Esophagus (tissue), 2 donors: ENCODE measurements around the gene GMEB2. TPM values are rescaled to one million over a fixed set of nuclear protein-coding genes. Genes with fewer than 3 reads are reported as not detected.
A peak's percentile ranks its signal among the peaks of the same experiment; 100 is the strongest.
"Not testable (repeated sequence)": the region's sequence is repeated elsewhere in the genome, so short reads cannot be mapped to it uniquely, and the experiment has no call there.

Source experiments
- H3K27ac ChIP-seq, 2 donors: one replicate each; pipeline ENCODE4 v1.5.1; 2013; ENCODE audit warnings: low read depth in 2 of 2, mild to moderate bottlenecking in 2 of 2, inconsistent platforms in 1 of 2, low read length in 1 of 2, moderate library complexity in 1 of 2
- H3K27me3 ChIP-seq, 2 donors: one replicate each; pipeline ENCODE4 v1.6.1; 2013; ENCODE audit warnings: low read length in 2 of 2, control low read depth in 1 of 2, mild to moderate bottlenecking in 1 of 2; ENCODE audit not compliant: insufficient read depth in 2 of 2, control insufficient read depth in 1 of 2
- H3K36me3 ChIP-seq, 2 donors: one replicate each; pipeline ENCODE4 v1.6.1; 2013; ENCODE audit warnings: low read length in 1 of 2; ENCODE audit not compliant: control insufficient read depth in 2 of 2, insufficient read depth in 2 of 2
- H3K4me1 ChIP-seq, 2 donors: one replicate each; pipeline ENCODE4 v1.6.1; 2013; ENCODE audit warnings: low read length in 1 of 2; ENCODE audit not compliant: control insufficient read depth in 2 of 2, insufficient read depth in 2 of 2
- H3K4me3 ChIP-seq, 2 donors: one replicate each; pipeline ENCODE4 v1.5.1; 2013; ENCODE audit warnings: low read length in 2 of 2, mild to moderate bottlenecking in 2 of 2, low read depth in 1 of 2, moderate library complexity in 1 of 2
- H3K9me3 ChIP-seq, 2 donors: one replicate each; pipeline ENCODE4 v1.6.1; 2013; ENCODE audit warnings: mild to moderate bottlenecking in 2 of 2, low read depth in 1 of 2, low read length in 1 of 2, moderate library complexity in 1 of 2; ENCODE audit not compliant: control insufficient read depth in 2 of 2, insufficient read depth in 1 of 2
- WGBS, 2 donors: extraction: QIAGEN DNeasy Blood & Tissue Kit; methylation state at CpG; one replicate each; pipeline ENCODE4 v1.1.7; 2013; 5-methylcytosine and 5-hydroxymethylcytosine counted together
- polyA plus RNA-seq, 2 donors: library from polyadenylated mRNA; stranded (reverse); fragments of 200-250 nt; gene quantifications; one replicate each; pipeline ENCODE4 v1.2.3, GENCODE V29; 2013
- donor health status: healthy with polysubstance abuse.
- donor health status: Bipolar disorder and iron deficiency.

GMEB2 gene
- polyA plus RNA-seq, 2 donors, result 7.6 to 8.8 TPM

DNA sequence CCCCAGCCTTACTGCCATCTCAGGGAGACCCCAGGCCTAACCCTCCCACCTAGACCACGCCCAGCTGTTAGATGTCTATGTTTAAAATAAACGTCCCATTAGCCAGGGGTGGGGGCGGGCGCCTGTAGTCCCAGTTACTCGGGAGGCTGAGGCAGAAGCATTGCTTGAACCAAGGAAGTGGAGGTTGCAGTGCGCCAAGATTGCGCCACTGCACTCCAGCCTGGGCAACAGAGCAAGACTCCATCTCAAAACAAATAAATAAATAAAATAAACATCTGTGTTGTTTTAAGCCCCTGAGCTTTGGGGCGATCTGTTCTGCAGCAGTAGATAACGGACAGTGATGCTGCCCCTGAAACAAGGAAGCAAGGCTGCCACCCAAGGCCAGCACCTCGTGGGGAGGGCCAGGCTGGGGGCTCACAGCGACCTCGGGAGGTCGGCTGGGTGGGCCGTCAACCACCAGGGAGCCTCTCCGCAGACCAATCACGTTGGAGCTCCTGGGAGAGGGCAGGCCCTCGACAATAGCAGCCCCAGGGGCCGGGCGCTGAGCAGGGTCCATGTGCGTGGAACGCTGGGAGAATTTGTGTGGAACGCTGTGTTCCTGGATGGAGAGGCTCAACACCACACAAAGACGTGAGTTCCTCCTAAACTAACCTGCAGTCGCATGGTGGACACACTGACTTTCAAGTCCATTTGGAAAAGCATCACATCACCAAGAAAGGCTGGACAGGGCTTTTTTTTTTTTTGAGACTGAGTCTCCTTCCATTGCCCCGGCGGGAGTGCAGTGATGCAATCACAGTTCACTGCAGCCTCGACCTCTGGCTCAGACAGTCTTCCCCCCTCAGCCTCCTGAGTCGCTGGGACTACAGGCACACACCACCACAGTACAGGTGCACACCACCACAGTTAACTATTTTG is 51.8 kb downstream of the GMEB2 start:
- WGBS, 2 donors, result 70 to 72% methylated on average over 28 of the region's 28 CpGs
- Histone ChIP-seq H3K27me3 (no peaks in the 10 kb centered on the region), H3K9me3 (no peaks in the 10 kb centered on the region), H3K36me3 (peaks cover 0 to 11% of the 10 kb centered on the region in 2 donors), H3K27ac (peak overlapping the region in 1 of 2 donors; percentile 68), H3K4me1 (peaks cover 4 to 14% of the 10 kb centered on the region in 2 donors), H3K4me3 (no peak overlapping the region)

- no peaks in the 10 kb centered on the region for H3K9me3 ChIP-seq
- H3K4me3 ChIP-seq, result peak within 1 kb of the TSS; percentile 70 to 78
- 7 to 8% methylated on average over 36 to 40 of the region's 40 CpGs for WGBS, 2 donors
- H3K27me3 ChIP-seq, result no peaks in the 10 kb centered on the region
- peaks cover 4 to 14% of the 10 kb centered on the region in 2 donors for H3K4me1 ChIP-seq
- H3K36me3 ChIP-seq, result peaks cover 0 to 11% of the 10 kb centered on the region in 2 donors
- H3K27ac ChIP-seq, result peak within 1 kb of the TSS; percentile 70 to 79
Observed at GRCh38 chr20:63574156-63574828, 52.6 kb downstream of the GMEB2 start, which contains the start of gene HELZ2. Gene HELZ2 (minus strand): TSS chr20:63574239. CDS start chr20:63572385, 1,854 bp downstream.

- Histone ChIP-seq H3K9me3 (no peaks in the 10 kb centered on the region), H3K4me3 (peak overlapping the region; percentile 70 to 78), H3K27me3 (no peaks in the 10 kb centered on the region), H3K27ac (peak overlapping the region; percentile 70 to 79), H3K36me3 (peaks cover 0 to 11% of the 10 kb centered on the region in 2 donors), H3K4me1 (peaks cover 4 to 14% of the 10 kb centered on the region in 2 donors)
- 1 to 2% methylated on average over 14 to 24 of the region's 24 CpGs for WGBS, 2 donors
Observed at GRCh38 chr20:63573647-63574131, 53.2 kb downstream of the GMEB2 start.

DNA sequence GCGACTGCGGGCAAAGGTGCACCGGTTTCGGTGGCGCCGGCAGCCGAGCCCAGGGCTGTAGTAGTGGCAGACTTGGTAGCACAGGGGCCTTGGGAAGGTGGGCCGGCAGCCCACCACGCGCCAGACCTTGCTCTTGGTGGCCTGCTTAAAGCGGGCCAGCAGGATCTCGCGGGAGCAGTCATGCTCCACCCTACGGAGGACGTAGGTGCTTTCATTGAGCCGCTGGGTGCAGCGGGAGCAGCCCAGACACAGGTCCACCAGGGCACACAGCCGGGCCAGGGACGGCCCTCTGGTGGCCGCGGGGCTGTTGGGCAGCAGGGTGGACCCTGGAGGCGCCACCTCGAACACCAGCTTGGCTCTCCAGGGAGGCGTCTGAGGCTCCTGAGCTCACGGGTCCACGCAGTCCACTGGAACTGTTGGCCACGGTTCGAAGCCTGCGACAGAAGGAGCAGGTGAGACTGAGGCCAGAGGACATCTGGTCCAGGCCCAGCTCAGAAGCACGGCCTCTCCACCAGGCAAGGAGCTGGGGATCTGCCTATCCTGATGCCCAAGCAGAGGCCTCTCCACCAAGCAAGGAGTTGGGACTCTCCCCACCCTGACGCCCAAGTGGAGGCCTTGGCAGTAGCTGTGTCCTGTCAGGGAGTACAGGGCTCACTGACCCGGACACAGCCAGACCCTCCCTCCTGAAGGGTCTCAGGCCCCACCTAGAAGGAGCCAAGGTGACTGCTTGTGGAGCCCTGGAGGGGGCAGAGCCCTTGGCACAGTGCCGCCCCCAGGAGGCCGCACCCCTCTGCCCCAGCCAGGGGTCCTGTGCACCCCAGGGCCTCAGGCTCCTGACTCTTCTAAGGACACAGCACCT is 53.9 kb downstream of the GMEB2 start:
- H3K9me3 ChIP-seq, result no peaks in the 10 kb centered on the region
- H3K36me3 ChIP-seq, result peaks cover 0 to 11% of the 10 kb centered on the region in 2 donors
- WGBS, 2 donors, result 84 to 88% methylated on average over 32 to 34 of the region's 34 CpGs
- H3K27ac ChIP-seq, result peak overlapping the region in 1 of 2 donors; percentile 79
- H3K4me3 ChIP-seq, result peak overlapping the region; percentile 70 to 78
- H3K4me1 ChIP-seq, result peaks cover 4 to 14% of the 10 kb centered on the region in 2 donors
- H3K27me3 ChIP-seq, result no peaks in the 10 kb centered on the region

DNA sequence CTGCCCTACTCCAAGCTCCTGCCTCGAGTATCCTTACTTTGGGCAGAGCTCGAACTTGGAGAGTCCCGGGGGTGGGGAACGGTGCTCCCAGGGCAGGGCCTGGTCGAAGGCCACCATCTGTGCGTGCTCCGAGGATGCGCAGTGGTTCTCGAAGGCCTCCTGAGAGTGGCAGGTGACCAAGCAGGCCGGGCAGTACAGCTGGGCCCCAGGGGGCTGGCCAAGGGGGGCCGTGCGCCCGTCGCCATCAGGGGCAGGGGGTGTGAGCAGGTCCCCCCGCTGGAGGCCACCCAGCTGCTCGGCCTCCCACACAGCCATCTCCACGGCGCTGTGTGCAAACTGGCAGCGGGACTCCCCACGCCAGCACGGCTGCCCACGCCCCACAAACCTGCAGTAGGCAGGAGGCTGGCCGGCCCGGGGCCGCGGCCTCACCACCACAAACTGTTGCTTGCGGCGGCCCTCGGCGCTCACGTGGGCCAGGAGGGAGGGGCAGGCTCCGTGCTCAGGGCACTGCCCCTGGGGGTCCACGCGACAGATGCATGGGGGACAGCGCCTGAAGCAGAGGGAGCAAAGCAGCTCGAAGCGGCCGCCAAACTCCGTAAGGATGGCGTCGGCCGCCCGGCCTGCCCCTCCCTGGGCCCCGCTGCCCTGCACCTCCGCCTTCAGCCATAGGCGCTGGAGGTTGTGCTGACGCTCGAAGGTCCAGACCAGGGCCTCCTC is 54.7 kb downstream of the GMEB2 start:
- Histone ChIP-seq H3K36me3 (peaks cover 0 to 11% of the 10 kb centered on the region in 2 donors), H3K9me3 (no peaks in the 10 kb centered on the region), H3K4me1 (peaks cover 4 to 14% of the 10 kb centered on the region in 2 donors), H3K27me3 (no peaks in the 10 kb centered on the region), H3K27ac (no peak overlapping the region), H3K4me3 (no peak overlapping the region)
- 89 to 91% methylated on average over 47 to 48 of the region's 48 CpGs for WGBS, 2 donors

DNA sequence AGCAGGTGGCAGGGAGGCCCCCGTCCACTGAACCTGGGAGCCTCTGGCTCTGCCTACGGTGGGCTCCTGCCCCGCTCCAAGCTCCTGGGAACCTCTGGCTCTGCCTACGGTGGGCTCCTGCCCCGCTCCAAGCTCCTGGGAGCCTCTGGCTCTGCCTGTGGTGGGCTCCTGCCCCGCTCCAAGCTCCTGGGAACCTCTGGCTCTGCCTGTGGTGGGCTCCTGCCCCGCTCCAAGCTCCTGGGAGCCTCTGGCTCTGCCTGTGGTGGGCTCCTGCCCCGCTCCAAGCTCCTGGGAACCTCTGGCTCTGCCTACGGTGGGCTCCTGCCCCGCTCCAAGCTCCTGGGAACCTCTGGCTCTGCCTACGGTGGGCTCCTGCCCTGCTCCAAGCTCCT is 55.8 kb downstream of the GMEB2 start:
- H3K27me3 ChIP-seq, H3K9me3 ChIP-seq, H3K4me3 ChIP-seq, H3K27ac ChIP-seq: not testable (repeated sequence)
- H3K4me1 ChIP-seq, result peaks cover 4 to 18% of the 10 kb centered on the region in 2 donors
- peaks cover 0 to 12% of the 10 kb centered on the region in 2 donors for H3K36me3 ChIP-seq
- WGBS, 2 donors, result 39 to 50% methylated on average over 4 to 8 of the region's 11 CpGs

GRCh38 chr20:63570281-63571086 is 56.4 kb downstream of the GMEB2 start:
- no peak overlapping the region for H3K4me3 ChIP-seq
- peaks cover 0 to 3% of the 10 kb centered on the region in 2 donors for H3K9me3 ChIP-seq
- H3K27ac ChIP-seq, result no peak overlapping the region
- peaks cover 0 to 17% of the 10 kb centered on the region in 2 donors for H3K36me3 ChIP-seq
- peaks cover 4 to 18% of the 10 kb centered on the region in 2 donors for H3K4me1 ChIP-seq
- no peaks in the 10 kb centered on the region for H3K27me3 ChIP-seq
- WGBS, 2 donors, result 92 to 93% methylated on average over 28 of the region's 28 CpGs
